SK-N-SH treated with all-trans-retinoic acid at 6 μM for 48 hours (cell line): ENCODE results near the gene NAA60.

Source experiments
- ATAC-seq: fragments of 200-7000 bp; cut with Tn5 transposase; 3 replicates; pipeline ENCODE4 v1.9.1; 2020; ENCODE audit warnings: mild to moderate bottlenecking, moderate library complexity
- ARNTL ChIP-seq: fragments of 450-650 bp; formaldehyde crosslinking; IDR thresholded peaks from 2 replicates; pipeline ENCODE4 v1.5.0; 2020; ENCODE audit warnings: low read depth, mild to moderate bottlenecking, moderate library complexity, borderline replicate concordance
- BACH2 ChIP-seq: fragments of 250-450 bp; sonication (Bioruptor Pico); IDR thresholded peaks from 2 replicates; pipeline ENCODE4 v1.9.0; 2021; ENCODE audit warnings: mild to moderate bottlenecking, borderline replicate concordance
- ESRRG ChIP-seq: fragments of 250-450 bp; sonication (Bioruptor Pico); IDR thresholded peaks from 2 replicates; pipeline ENCODE4 v1.6.1; 2021; ENCODE audit warnings: mild to moderate bottlenecking
- GLIS3 ChIP-seq: fragments of 250-450 bp; sonication (Bioruptor Pico); IDR thresholded peaks from 2 replicates; pipeline ENCODE4 v1.5.0; 2020; ENCODE audit warnings: mild to moderate bottlenecking, moderate library complexity
- ISL1 ChIP-seq: fragments of 250-450 bp; sonication (Bioruptor Pico); IDR thresholded peaks from 2 replicates; pipeline ENCODE4 v2.1.2; 2022; ENCODE audit warnings: mild to moderate bottlenecking, moderate library complexity
- OSR1 ChIP-seq: fragments of 250-450 bp; sonication (Bioruptor Pico); IDR thresholded peaks from 2 replicates; pipeline ENCODE4 v1.8.0; 2022; ENCODE audit warnings: moderate library complexity, mild to moderate bottlenecking, inconsistent platforms
- PPARA ChIP-seq: fragments of 250-450 bp; sonication (Bioruptor Pico); IDR thresholded peaks from 2 replicates; pipeline ENCODE4 v1.5.0; 2020; ENCODE audit warnings: mild to moderate bottlenecking, borderline replicate concordance
- SNAI2 ChIP-seq: fragments of 250-450 bp; sonication (Bioruptor Pico); IDR thresholded peaks from 2 replicates; pipeline ENCODE4 v1.5.0; 2020; ENCODE audit warnings: mild to moderate bottlenecking, moderate library complexity
- TCF4 ChIP-seq: fragments of 250-450 bp; sonication (Bioruptor Pico); IDR thresholded peaks from 2 replicates; pipeline ENCODE4 v1.8.0; 2021; ENCODE audit warnings: mild to moderate bottlenecking, moderate library complexity, borderline replicate concordance
- TOX ChIP-seq: fragments of 250-450 bp; sonication (Bioruptor Pico); IDR thresholded peaks from 2 replicates; pipeline ENCODE4 v1.8.0; 2021; ENCODE audit warnings: mild to moderate bottlenecking, moderate library complexity, borderline replicate concordance
- ZC3H10 ChIP-seq: fragments of 250-450 bp; sonication (Bioruptor Pico); IDR thresholded peaks from 2 replicates; pipeline ENCODE4 v1.5.1; 2021; ENCODE audit warnings: mild to moderate bottlenecking, moderate library complexity
- ZFP3 ChIP-seq: fragments of 250-450 bp; sonication (Bioruptor Pico); IDR thresholded peaks from 2 replicates; pipeline ENCODE4 v1.5.0; 2020; ENCODE audit warnings: mild to moderate bottlenecking, moderate library complexity
- ZFP30 ChIP-seq: fragments of 450-650 bp; formaldehyde crosslinking; IDR thresholded peaks from 2 replicates; pipeline ENCODE4 v1.5.0; 2022; ENCODE audit warnings: mild to moderate bottlenecking, moderate library complexity
- ZNF565 ChIP-seq: fragments of 450-650 bp; formaldehyde crosslinking; conservative IDR thresholded peaks from 2 replicates; pipeline ENCODE4 v1.5.0; 2020; ENCODE audit warnings: low read depth, mild to moderate bottlenecking, moderate library complexity
- ZNF70 ChIP-seq: fragments of 450-650 bp; formaldehyde crosslinking; IDR thresholded peaks from 2 replicates; pipeline ENCODE4 v1.5.0; 2020; ENCODE audit warnings: mild to moderate bottlenecking, moderate library complexity
- ZNF8 ChIP-seq: fragments of 450-650 bp; formaldehyde crosslinking; IDR thresholded peaks from 2 replicates; pipeline ENCODE4 v1.5.0; 2020; ENCODE audit warnings: mild to moderate bottlenecking, moderate library complexity
- TF ChIP-seq, protein P1 (sequence below): fragments of 250-450 bp; sonication (Bioruptor Pico); IDR thresholded peaks from 2 replicates; pipeline ENCODE4 v1.5.1; 2020; ENCODE audit warnings: low read depth, mild to moderate bottlenecking, moderate library complexity
- TF ChIP-seq, protein P2 (sequence below): fragments of 250-450 bp; sonication (Bioruptor Pico); IDR thresholded peaks from 2 replicates; pipeline ENCODE4 v1.8.0; 2021; ENCODE audit warnings: low read depth, mild to moderate bottlenecking, moderate library complexity, borderline replicate concordance
- TF ChIP-seq, protein P3 (sequence below): fragments of 250-450 bp; sonication (Bioruptor Pico); IDR thresholded peaks from 2 replicates; pipeline ENCODE4 v1.8.0; 2020; ENCODE audit warnings: mild to moderate bottlenecking, moderate library complexity, borderline replicate concordance
- TF ChIP-seq, protein P4 (sequence below): fragments of 250-450 bp; sonication (Bioruptor Pico); IDR thresholded peaks from 2 replicates; pipeline ENCODE4 v1.5.1; 2021; ENCODE audit warnings: mild to moderate bottlenecking, moderate library complexity
- TF ChIP-seq, protein P5 (sequence below): fragments of 250-450 bp; sonication (Bioruptor Pico); IDR thresholded peaks from 2 replicates; pipeline ENCODE4 v1.5.0; 2020; ENCODE audit warnings: mild to moderate bottlenecking, moderate library complexity

Gene NAA60

DNA sequence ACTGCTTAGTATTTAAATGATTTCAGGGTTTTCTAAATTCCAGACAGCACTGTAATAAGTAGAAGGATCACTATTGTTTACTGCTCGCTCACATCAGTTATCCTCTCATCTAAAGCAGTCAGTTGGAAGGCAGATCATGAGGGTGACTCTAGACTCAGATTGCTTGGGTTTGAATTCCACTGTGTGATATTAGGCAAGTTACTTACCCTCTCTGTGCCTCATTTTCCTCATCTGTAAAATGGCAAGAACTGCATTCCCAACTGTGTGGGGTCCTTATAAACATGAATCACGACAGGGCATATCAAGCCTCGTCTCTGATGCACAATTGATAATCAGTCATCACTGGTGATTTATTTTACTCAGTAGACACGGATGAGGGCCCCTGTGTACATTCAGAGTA, 72.4 kb downstream of the NAA60 start:
- no peak for ATAC-seq

DNA sequence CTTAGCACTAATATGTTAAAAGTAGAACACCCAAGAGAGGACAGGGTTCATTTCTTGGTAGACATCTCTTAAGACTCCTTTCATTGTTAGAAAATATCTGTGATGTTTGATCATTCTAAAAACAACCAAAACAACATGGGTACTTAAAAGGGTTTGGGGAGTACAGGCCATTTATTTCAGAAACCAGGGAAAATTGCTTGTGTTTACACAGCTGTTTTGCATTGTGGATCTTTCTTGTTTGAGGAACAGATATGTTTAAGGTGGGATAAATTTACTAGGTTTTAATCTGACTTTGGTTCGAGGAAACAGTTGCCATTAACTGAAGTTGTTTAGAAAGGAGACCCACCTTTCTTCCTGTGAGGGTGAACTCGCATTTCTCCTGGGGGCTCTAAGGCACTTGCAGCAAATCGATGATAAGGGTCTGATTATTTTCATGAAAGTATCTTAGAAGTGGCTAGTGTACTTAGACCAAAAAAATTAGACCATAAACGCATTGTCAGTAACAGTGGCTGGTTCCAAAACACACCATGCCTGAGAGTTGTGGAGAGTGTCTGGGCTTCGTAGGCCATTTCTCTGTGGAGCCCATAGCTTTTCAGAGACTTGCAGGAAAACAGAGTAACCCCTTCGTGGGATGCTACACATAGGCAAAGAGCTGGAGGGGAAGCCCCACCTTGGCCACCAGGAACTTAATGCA, 75.0 kb downstream of the NAA60 start:
- no peak for ATAC-seq
- TF ChIP-seq SNAI2 (CRISPR knock-in tag) (no peak), TCF4 (CRISPR knock-in tag) (no peak), ESRRG (CRISPR knock-in tag) (no peak), PPARA (CRISPR knock-in tag) (no peak)

More for the DNA sequence above, 72.4 kb downstream of the NAA60 start:
- no peak for TF ChIP-seq ESRRG (CRISPR knock-in tag)
- TF ChIP-seq ISL1: no peak
- no peak for TF ChIP-seq GLIS3
- no peak for TF ChIP-seq ARNTL (CRISPR knock-in tag)
- TF ChIP-seq ZFP30 (CRISPR knock-in tag): no peak
- TF ChIP-seq OSR1 (CRISPR knock-in tag): no peak
- TF ChIP-seq, protein P1, sequence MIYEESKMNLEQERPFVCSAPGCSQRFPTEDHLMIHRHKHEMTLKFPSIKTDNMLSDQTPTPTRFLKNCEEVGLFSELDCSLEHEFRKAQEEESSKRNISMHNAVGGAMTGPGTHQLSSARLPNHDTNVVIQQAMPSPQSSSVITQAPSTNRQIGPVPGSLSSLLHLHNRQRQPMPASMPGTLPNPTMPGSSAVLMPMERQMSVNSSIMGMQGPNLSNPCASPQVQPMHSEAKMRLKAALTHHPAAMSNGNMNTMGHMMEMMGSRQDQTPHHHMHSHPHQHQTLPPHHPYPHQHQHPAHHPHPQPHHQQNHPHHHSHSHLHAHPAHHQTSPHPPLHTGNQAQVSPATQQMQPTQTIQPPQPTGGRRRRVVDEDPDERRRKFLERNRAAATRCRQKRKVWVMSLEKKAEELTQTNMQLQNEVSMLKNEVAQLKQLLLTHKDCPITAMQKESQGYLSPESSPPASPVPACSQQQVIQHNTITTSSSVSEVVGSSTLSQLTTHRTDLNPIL (CRISPR knock-in tag): no peak
- TF ChIP-seq, protein P2, sequence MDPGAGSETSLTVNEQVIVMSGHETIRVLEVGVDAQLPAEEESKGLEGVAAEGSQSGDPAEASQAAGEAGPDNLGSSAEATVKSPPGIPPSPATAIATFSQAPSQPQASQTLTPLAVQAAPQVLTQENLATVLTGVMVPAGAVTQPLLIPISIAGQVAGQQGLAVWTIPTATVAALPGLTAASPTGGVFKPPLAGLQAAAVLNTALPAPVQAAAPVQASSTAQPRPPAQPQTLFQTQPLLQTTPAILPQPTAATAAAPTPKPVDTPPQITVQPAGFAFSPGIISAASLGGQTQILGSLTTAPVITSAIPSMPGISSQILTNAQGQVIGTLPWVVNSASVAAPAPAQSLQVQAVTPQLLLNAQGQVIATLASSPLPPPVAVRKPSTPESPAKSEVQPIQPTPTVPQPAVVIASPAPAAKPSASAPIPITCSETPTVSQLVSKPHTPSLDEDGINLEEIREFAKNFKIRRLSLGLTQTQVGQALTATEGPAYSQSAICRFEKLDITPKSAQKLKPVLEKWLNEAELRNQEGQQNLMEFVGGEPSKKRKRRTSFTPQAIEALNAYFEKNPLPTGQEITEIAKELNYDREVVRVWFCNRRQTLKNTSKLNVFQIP (CRISPR knock-in tag): no peak
- TF ChIP-seq SNAI2 (CRISPR knock-in tag): no peak
- TF ChIP-seq ZNF565: no peak
- TF ChIP-seq BACH2 (CRISPR knock-in tag): no peak
- TF ChIP-seq ZC3H10 (CRISPR knock-in tag): no peak
- TF ChIP-seq PPARA (CRISPR knock-in tag): no peak
- no peak for TF ChIP-seq TOX
- TF ChIP-seq, protein P3, sequence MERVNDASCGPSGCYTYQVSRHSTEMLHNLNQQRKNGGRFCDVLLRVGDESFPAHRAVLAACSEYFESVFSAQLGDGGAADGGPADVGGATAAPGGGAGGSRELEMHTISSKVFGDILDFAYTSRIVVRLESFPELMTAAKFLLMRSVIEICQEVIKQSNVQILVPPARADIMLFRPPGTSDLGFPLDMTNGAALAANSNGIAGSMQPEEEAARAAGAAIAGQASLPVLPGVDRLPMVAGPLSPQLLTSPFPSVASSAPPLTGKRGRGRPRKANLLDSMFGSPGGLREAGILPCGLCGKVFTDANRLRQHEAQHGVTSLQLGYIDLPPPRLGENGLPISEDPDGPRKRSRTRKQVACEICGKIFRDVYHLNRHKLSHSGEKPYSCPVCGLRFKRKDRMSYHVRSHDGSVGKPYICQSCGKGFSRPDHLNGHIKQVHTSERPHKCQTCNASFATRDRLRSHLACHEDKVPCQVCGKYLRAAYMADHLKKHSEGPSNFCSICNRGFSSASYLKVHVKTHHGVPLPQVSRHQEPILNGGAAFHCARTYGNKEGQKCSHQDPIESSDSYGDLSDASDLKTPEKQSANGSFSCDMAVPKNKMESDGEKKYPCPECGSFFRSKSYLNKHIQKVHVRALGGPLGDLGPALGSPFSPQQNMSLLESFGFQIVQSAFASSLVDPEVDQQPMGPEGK (CRISPR knock-in tag): no peak
- TF ChIP-seq ZFP3: no peak
- no peak for TF ChIP-seq ZNF8 (CRISPR knock-in tag)
- TF ChIP-seq, protein P4, sequence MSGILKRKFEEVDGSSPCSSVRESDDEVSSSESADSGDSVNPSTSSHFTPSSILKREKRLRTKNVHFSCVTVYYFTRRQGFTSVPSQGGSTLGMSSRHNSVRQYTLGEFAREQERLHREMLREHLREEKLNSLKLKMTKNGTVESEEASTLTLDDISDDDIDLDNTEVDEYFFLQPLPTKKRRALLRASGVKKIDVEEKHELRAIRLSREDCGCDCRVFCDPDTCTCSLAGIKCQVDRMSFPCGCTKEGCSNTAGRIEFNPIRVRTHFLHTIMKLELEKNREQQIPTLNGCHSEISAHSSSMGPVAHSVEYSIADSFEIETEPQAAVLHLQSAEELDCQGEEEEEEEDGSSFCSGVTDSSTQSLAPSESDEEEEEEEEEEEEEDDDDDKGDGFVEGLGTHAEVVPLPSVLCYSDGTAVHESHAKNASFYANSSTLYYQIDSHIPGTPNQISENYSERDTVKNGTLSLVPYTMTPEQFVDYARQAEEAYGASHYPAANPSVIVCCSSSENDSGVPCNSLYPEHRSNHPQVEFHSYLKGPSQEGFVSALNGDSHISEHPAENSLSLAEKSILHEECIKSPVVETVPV (CRISPR knock-in tag): no peak
- TF ChIP-seq TCF4 (CRISPR knock-in tag): no peak
- TF ChIP-seq ZNF70 (CRISPR knock-in tag): no peak

DNA sequence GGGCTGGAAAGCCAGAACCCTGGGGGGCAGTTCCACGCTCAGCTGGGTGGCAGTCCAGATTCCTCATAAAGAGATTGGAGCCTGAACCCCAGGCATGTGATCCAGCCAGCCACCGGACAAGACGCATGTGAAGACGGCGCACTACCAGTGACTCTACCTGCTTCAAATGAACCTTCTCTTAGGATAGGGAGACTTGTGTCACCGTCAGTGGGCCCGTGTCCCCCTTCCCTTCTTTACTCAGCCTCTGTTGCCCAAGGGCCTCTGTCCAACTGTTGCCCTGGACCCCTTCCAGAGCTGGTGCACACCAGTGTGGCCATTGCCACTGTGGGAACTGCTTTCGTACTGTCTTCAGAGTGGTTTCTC, 75.5 kb downstream of the NAA60 start:
- TF ChIP-seq, protein P4 (CRISPR knock-in tag): no peak
- TF ChIP-seq, protein P1 (CRISPR knock-in tag): no peak
- TF ChIP-seq ARNTL (CRISPR knock-in tag): no peak
- TF ChIP-seq, protein P5, sequence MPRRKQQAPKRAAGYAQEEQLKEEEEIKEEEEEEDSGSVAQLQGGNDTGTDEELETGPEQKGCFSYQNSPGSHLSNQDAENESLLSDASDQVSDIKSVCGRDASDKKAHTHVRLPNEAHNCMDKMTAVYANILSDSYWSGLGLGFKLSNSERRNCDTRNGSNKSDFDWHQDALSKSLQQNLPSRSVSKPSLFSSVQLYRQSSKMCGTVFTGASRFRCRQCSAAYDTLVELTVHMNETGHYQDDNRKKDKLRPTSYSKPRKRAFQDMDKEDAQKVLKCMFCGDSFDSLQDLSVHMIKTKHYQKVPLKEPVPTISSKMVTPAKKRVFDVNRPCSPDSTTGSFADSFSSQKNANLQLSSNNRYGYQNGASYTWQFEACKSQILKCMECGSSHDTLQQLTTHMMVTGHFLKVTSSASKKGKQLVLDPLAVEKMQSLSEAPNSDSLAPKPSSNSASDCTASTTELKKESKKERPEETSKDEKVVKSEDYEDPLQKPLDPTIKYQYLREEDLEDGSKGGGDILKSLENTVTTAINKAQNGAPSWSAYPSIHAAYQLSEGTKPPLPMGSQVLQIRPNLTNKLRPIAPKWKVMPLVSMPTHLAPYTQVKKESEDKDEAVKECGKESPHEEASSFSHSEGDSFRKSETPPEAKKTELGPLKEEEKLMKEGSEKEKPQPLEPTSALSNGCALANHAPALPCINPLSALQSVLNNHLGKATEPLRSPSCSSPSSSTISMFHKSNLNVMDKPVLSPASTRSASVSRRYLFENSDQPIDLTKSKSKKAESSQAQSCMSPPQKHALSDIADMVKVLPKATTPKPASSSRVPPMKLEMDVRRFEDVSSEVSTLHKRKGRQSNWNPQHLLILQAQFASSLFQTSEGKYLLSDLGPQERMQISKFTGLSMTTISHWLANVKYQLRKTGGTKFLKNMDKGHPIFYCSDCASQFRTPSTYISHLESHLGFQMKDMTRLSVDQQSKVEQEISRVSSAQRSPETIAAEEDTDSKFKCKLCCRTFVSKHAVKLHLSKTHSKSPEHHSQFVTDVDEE (CRISPR knock-in tag): no peak
- TF ChIP-seq, all 23 proteins: peak for 0
- ATAC-seq: no peak
